ENCODE results near the gene NECAB2. TPM values are rescaled to one million over a fixed set of nuclear protein-coding genes. Genes with fewer than 3 reads are reported as not detected.

NECAB2 gene
- total and polyA plus RNA-seq, 2 of the 8 experiments (the other 6 are each of a cell fraction or from before 2014, with no cell fraction given): 3.6 to 4.2 TPM

DNA sequence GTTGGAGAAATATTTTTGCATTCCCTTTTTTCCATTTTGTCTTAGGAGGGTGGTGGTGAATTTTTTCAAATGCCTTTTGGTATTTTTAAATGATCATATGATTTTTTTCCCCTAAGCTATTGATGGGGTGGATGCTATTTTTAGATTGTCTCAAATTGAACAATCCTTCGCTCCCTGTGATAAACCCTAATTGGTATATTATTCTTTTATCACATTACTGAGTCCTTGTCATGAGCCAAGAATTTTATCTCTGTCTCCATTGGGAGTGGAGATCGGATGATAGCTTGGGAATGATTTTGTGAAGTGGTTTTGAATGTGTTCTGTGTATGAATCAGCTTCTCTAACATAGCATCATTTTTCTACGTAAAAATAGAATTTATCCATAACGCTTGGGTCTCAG is 15.4 kb downstream of the NECAB2 start:
- Histone ChIP-seq H2BK20ac (ENCODE audit: low read length) (no peak overlapping the region), H4K5ac (ENCODE audit: insufficient read length, low read depth, low read length) (no peak overlapping the region), H2BK5ac (ENCODE audit: low read depth, low read length) (no peak overlapping the region), H2BK15ac (ENCODE audit: low read length) (no peak overlapping the region), H2AFZ (ENCODE audit: low read length) (no peak overlapping the region), H3K9ac (replicated peaks in 1 of 4; ENCODE audit: extremely low read depth in 1 of 4, low read depth in 3 of 4, low read length in 3 of 4) (no peak overlapping the region), H3K18ac (ENCODE audit: extremely low read depth, low read length) (no peak overlapping the region), H3K79me1 (ENCODE audit: low read depth, low read length) (no peaks in the 10 kb centered on the region), H3K27ac (ENCODE audit: low read depth, low read length) (no peak overlapping the region), H2BK120ac (replicated peaks; ENCODE audit: low read depth, low read length) (no peak overlapping the region), H3K23ac (ENCODE audit: insufficient read length) (no peak overlapping the region), H4K8ac (ENCODE audit: extremely low read depth, insufficient read depth, low read length) (no peak overlapping the region), H3K79me2 (ENCODE audit: control insufficient read depth in 1 of 2, insufficient read depth in 2 of 2, low read length in 2 of 2) (no peaks in the 10 kb centered on the region), H2BK12ac (ENCODE audit: low read depth, low read length) (no peak overlapping the region), H3K4me2 (ENCODE audit: insufficient read depth in 1 of 2, low read depth in 2 of 2, low read length in 2 of 2) (no peak overlapping the region), H3K4ac (replicated peaks; ENCODE audit: insufficient read length, low read depth, low read length) (no peak overlapping the region), H3K23me2 (ENCODE audit: low read depth, low read length) (no peaks in the 10 kb centered on the region), H3K14ac (ENCODE audit: insufficient read length) (no peak overlapping the region), H2AK5ac (ENCODE audit: low read depth, low read length) (no peak overlapping the region), H4K20me1 (replicated peaks in 1 of 2; ENCODE audit: control insufficient read depth in 1 of 2, insufficient read depth in 2 of 2, low read length in 2 of 2) (no peaks in the 10 kb centered on the region), H3K9me3 (ENCODE audit: insufficient read depth in 2 of 2, low read depth in 1 of 2, low read length in 1 of 2) (peaks cover 5 to 9% of the 10 kb centered on the region in 2 experiments), H3K56ac (replicated peaks; ENCODE audit: insufficient read length, low read depth, low read length) (no peak overlapping the region), H4K91ac (replicated peaks; ENCODE audit: insufficient read length, low read length) (no peak overlapping the region), H3K27me3 (replicated peaks in 1 of 4; ENCODE audit: control insufficient read depth in 3 of 4, extremely low read depth in 1 of 4, insufficient read depth in 3 of 4, low read length in 3 of 4) (no peaks in the 10 kb centered on the region), H3K36me3 (ENCODE audit: control insufficient read depth in 2 of 4, insufficient read depth in 4 of 4, low read length in 3 of 4) (peaks cover 0 to 3% (median 1%) of the 10 kb centered on the region in 4 experiments; a peak in 2 of 8 replicates), H3K4me3 (ENCODE audit: extremely low read depth in 1 of 4, insufficient read depth in 2 of 4, low read depth in 3 of 4, low read length in 4 of 4) (no peak overlapping the region), H3K4me1 (replicated peaks in 1 of 4; ENCODE audit: control insufficient read depth in 3 of 4, insufficient read depth in 4 of 4, low read length in 3 of 4) (no peaks in the 10 kb centered on the region)
- DNase-seq (ENCODE audit: low read depth in 1 of 2, low spot score in 2 of 2) (no peak), FAIRE-seq (no peak)
- WGBS, 2 experiments (ENCODE audit: extremely low coverage in 1 of 2, insufficient coverage in 1 of 2, insufficient read length in 1 of 2, insufficient replicate concordance in 2 of 2, low coverage in 1 of 2, low lambda C conversion rate in 2 of 2, missing lambda C conversion rate in 1 of 2): 82% methylated on average over 4 of the region's 4 CpGs; no CpG with 5 or more reads in 1 of the 2 experiments
- no peak for TF ChIP-seq SIN3A (conservative IDR thresholded peaks at IDR 0.05 in 1 of 2, IDR thresholded peaks at IDR 0.05 in 1 of 2; ENCODE audit: low read depth in 1 of 2, low read length in 2 of 2)
- TF ChIP-seq SAP30 (IDR thresholded peaks at IDR 0.05; ENCODE audit: insufficient read depth, insufficient replicate concordance, low read length): no peak
- TF ChIP-seq BACH1 (IDR thresholded peaks at IDR 0.05; ENCODE audit: low read length): no peak
- no peak for TF ChIP-seq EP300 (IDR thresholded peaks at IDR 0.05; ENCODE audit: borderline replicate concordance in 1 of 2, low read depth in 2 of 2, low read length in 2 of 2)
- ChIA-PET CTCF (ENCODE audit: partially characterized antibody) (interaction anchor here (0.8 to 6.3 kb wide), 3 partner anchors 11 to 172 kb away, joined by 3 to 42 read pairs (median 3); no protein-coding TSS in a partner anchor), POLR2A (ENCODE audit: partially characterized antibody) (interaction anchor here (0.7 kb wide), 1 partner anchor 10 kb away, joined by 3 read pairs; no protein-coding TSS in a partner anchor)
